CD14-positive monocyte (primary cell): Measurements from ENCODE around the gene PCCA. TPM values are rescaled to one million over a fixed set of nuclear protein-coding genes. Genes with fewer than 3 reads are reported as not detected.

Source experiments
- DNase-seq, 3 donors: peaks; one replicate each; pipeline ENCODE4 v3.0.0-alpha.2; 2011 to 2022
- H2AFZ ChIP-seq: 2 replicates; pipeline ENCODE4 v1.6.0; 2012; ENCODE audit warnings: mild to moderate bottlenecking, low read depth, low read length, inconsistent platforms; ENCODE audit not compliant: insufficient read depth, poor library complexity, severe bottlenecking
- H3K27ac ChIP-seq, 2 donors: 1 replicate in 1 of 2; 2 replicates in 1 of 2; pipeline ENCODE4 v1.5.1; 2012 to 2013; ENCODE audit warnings: low read length in 2 of 2, control low read depth in 1 of 2, inconsistent platforms in 1 of 2, low read depth in 1 of 2, mild to moderate bottlenecking in 1 of 2
- H3K27me3 ChIP-seq, 2 donors: one replicate each; pipeline versions ENCODE4 v1.6.0 to v1.6.1; 2011 to 2013; ENCODE audit warnings: low read length in 2 of 2; ENCODE audit not compliant: control insufficient read depth in 2 of 2, insufficient read depth in 2 of 2
- H3K36me3 ChIP-seq, 2 donors: replicated peaks in 1 of 2; 1 replicate in 1 of 2; 2 replicates in 1 of 2; pipeline versions ENCODE4 v1.5.1 to v1.6.1; 2012 to 2013; ENCODE audit warnings: low read length in 2 of 2, control low read depth in 1 of 2, inconsistent platforms in 1 of 2, mild to moderate bottlenecking in 1 of 2; ENCODE audit not compliant: insufficient read depth in 2 of 2, control insufficient read depth in 1 of 2
- H3K4me1 ChIP-seq, 2 donors: 1 replicate in 1 of 2; 2 replicates in 1 of 2; pipeline versions ENCODE4 v1.5.1 to v1.6.1; 2012 to 2013; ENCODE audit warnings: low read length in 2 of 2, control low read depth in 1 of 2, inconsistent platforms in 1 of 2, mild to moderate bottlenecking in 1 of 2, moderate library complexity in 1 of 2; ENCODE audit not compliant: insufficient read depth in 2 of 2, control insufficient read depth in 1 of 2
- H3K4me2 ChIP-seq: replicated peaks from 2 replicates; pipeline ENCODE3; 2012; ENCODE audit warnings: low read length, moderate library complexity, mild to moderate bottlenecking; ENCODE audit not compliant: poor library complexity, severe bottlenecking; ENCODE audit errors: extremely low read depth
- H3K4me3 ChIP-seq, 3 experiments: fragments of 200-600 bp in 1 of 3; sonication (generic) in 1 of 3; replicated peaks in 1 of 3; 1 replicate in 2 of 3; 2 replicates in 1 of 3; pipeline ENCODE4 v1.5.1; 2011 to 2013; ENCODE audit warnings: low read length in 3 of 3, mild to moderate bottlenecking in 3 of 3, control low read depth in 2 of 3, low read depth in 2 of 3, inconsistent platforms in 1 of 3, moderate library complexity in 1 of 3
- H3K79me2 ChIP-seq: 2 replicates; pipeline ENCODE4 v1.6.0; 2012; ENCODE audit warnings: mild to moderate bottlenecking, control low read depth, inconsistent platforms, low read length, moderate library complexity; ENCODE audit not compliant: insufficient read depth
- H3K9ac ChIP-seq: 2 replicates; pipeline ENCODE4 v1.6.0; 2017; ENCODE audit warnings: low read length, mild to moderate bottlenecking; ENCODE audit not compliant: insufficient read depth, poor library complexity, severe bottlenecking
- H3K9me3 ChIP-seq, 2 donors: replicated peaks in 1 of 2; 1 replicate in 1 of 2; 2 replicates in 1 of 2; pipeline versions ENCODE4 v1.5.1 to v1.6.1; 2012 to 2013; ENCODE audit warnings: low read length in 2 of 2, control low read depth in 1 of 2; ENCODE audit not compliant: control insufficient read depth in 1 of 2, insufficient read depth in 1 of 2
- H4K20me1 ChIP-seq: 2 replicates; pipeline ENCODE4 v1.6.0; 2012; ENCODE audit warnings: mild to moderate bottlenecking, low read length, control low read depth, moderate library complexity; ENCODE audit not compliant: insufficient read depth
- H3K27ac Mint-ChIP-seq, 7 donors: one replicate each; pipeline ENCODE4 v1.8.0; 2020; ENCODE audit warnings: mild to moderate bottlenecking in 7 of 7, mixed read lengths in 7 of 7, moderate library complexity in 6 of 7, inconsistent platforms in 2 of 7
- H3K27me3 Mint-ChIP-seq, 3 donors: one replicate each; pipeline ENCODE4 v1.8.0; 2021 to 2022; ENCODE audit warnings: low read depth in 3 of 3, mild to moderate bottlenecking in 3 of 3, mixed read lengths in 3 of 3, moderate library complexity in 3 of 3, inconsistent platforms in 1 of 3
- H3K36me3 Mint-ChIP-seq, 2 donors: one replicate each; pipeline ENCODE4 v1.8.0; 2020; ENCODE audit warnings: mixed read lengths in 2 of 2, inconsistent platforms in 1 of 2, mild to moderate bottlenecking in 1 of 2
- H3K4me1 Mint-ChIP-seq: one replicate; pipeline ENCODE4 v1.8.0; 2020; ENCODE audit warnings: mild to moderate bottlenecking, mixed read lengths
- H3K4me3 Mint-ChIP-seq, 2 donors: one replicate each; pipeline ENCODE4 v1.8.0; 2020; ENCODE audit warnings: mild to moderate bottlenecking in 2 of 2, mixed read lengths in 2 of 2, moderate library complexity in 1 of 2
- H3K9me3 Mint-ChIP-seq, 7 donors: one replicate each; pipeline ENCODE4 v1.8.0; 2020 to 2022; ENCODE audit warnings: mixed read lengths in 7 of 7, mild to moderate bottlenecking in 6 of 7, moderate library complexity in 6 of 7, inconsistent platforms in 2 of 7
- CTCF ChIP-seq: fragments of 200-600 bp; IDR thresholded peaks from one replicate; pipeline ENCODE4 v1.8.0; 2022; ENCODE audit warnings: antibody characterized with exemption, mild to moderate bottlenecking
- WGBS: methylation state at CpG from one replicate; pipeline ENCODE4 v1.1.5; 2013; ENCODE audit warnings: missing lambda C conversion rate; ENCODE audit not compliant: insufficient coverage; 5-methylcytosine and 5-hydroxymethylcytosine counted together
- intact Hi-C, 2 donors: fragments of 100-400 bp; cut with micrococcal nuclease; formaldehyde crosslinking; loops; one replicate each; pipeline versions ENCODE4 v1.15.0 to v1.15.1; 2023
- polyA plus RNA-seq, 3 donors: library from polyadenylated mRNA; depleted of rRNA in 1 of 3; unstranded in 2 of 3; stranded (reverse) in 1 of 3; fragments of 300-500 nt in 2 of 3; fragments of >200 nt in 1 of 3; fragmentation: Illumina TruSeq in 2 of 3; gene quantifications; 1 replicate in 2 of 3; 2 replicates in 1 of 3; pipeline ENCODE4 v1.2.3, GENCODE V29; 2012 to 2021

The PCCA gene
- polyA plus RNA-seq, 3 donors = 4.4 to 13.5 (median 11.9) TPM

GRCh38 chr13:100549316-100549715 lies 460.4 kb downstream of the PCCA start:
- Histone ChIP-seq H3K4me3 (no peak overlapping the region), H3K27me3 (no peaks in the 10 kb centered on the region), H3K9ac (no peak overlapping the region), H3K4me2 (no peak overlapping the region), H2AFZ (no peak overlapping the region), H4K20me1 (no peaks in the 10 kb centered on the region), H3K27ac (no peak overlapping the region), H3K9me3 (no peaks in the 10 kb centered on the region), H3K4me1 (no peaks in the 10 kb centered on the region), H3K36me3 (no peaks in the 10 kb centered on the region), H3K79me2 (no peaks in the 10 kb centered on the region)
- intact Hi-C loops = loop anchor here in 1 of 2 donors (10.0 kb wide), 1 partner anchor 895 kb away; no protein-coding TSS in a partner anchor
- H3K4me3 Mint-ChIP-seq = no peak overlapping the region
- peaks cover 0 to 1% (median 0%) of the 10 kb centered on the region in 7 donors for H3K9me3 Mint-ChIP-seq
- 98% methylated on average over 6 of the region's 9 CpGs for WGBS
- DNase-seq = no peak
- H3K27me3 Mint-ChIP-seq = peaks cover 1 to 3% (median 2%) of the 10 kb centered on the region in 3 donors
- no peak overlapping the region for H3K27ac Mint-ChIP-seq
- TF ChIP-seq CTCF = no peak
- no peaks in the 10 kb centered on the region for H3K4me1 Mint-ChIP-seq
- no peaks in the 10 kb centered on the region for H3K36me3 Mint-ChIP-seq

DNA sequence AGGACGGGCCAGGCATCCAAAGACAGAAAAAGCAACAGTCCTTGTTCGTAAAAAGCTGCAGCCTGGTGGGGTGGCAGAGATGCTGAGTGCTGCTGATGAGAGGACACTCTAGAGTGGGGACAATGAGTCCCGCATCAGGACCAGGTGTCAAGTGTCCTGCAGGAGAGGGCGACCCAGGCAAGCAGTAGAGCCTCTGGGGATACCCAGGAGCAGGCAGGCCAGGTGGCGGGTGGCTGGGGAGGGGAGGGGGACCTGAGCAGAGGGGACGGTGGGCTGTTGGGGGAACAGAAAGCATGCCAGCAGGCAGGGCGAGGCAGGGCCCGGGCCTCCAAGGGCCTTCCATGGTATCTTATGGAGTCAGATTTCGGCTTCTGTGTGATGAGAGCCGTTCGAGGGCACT lies 463.9 kb downstream of the PCCA start:
- no peak overlapping the region for H3K9ac ChIP-seq
- no peak overlapping the region for H2AFZ ChIP-seq
- H3K4me1 ChIP-seq = no peaks in the 10 kb centered on the region
- H3K4me2 ChIP-seq = no peak overlapping the region
- TF ChIP-seq CTCF = no peak
- no peaks in the 10 kb centered on the region for H3K79me2 ChIP-seq
- no peaks in the 10 kb centered on the region for H3K36me3 ChIP-seq
- H3K36me3 Mint-ChIP-seq = no peaks in the 10 kb centered on the region
- no peaks in the 10 kb centered on the region for H3K9me3 ChIP-seq
- H3K4me3 Mint-ChIP-seq = no peak overlapping the region
- no peak overlapping the region for H3K27ac Mint-ChIP-seq
- intact Hi-C loops = no loop called here
- DNase-seq = no peak
- peaks cover 2 to 3% (median 2%) of the 10 kb centered on the region in 3 donors for H3K27me3 Mint-ChIP-seq
- H3K9me3 Mint-ChIP-seq = peaks cover 0 to 1% (median 0%) of the 10 kb centered on the region in 7 donors
- 98% methylated on average over 9 of the region's 11 CpGs for WGBS
- no peak overlapping the region for H3K4me3 ChIP-seq
- H3K4me1 Mint-ChIP-seq = no peaks in the 10 kb centered on the region
- no peaks in the 10 kb centered on the region for H4K20me1 ChIP-seq
- no peak overlapping the region for H3K27ac ChIP-seq
- H3K27me3 ChIP-seq = no peaks in the 10 kb centered on the region
